GM12878 (cell line): Measurements from ENCODE around the gene ZSWIM6. TPM values are rescaled to one million over a fixed set of nuclear protein-coding genes. Genes with fewer than 3 reads are reported as not detected.

ENCODE experiments used
- ATF3 ChIP-seq: IDR thresholded peaks from 2 replicates; pipeline ENCODE4 v1.6.1; 2011; ENCODE audit warnings: low read depth, mild to moderate bottlenecking, low read length, moderate library complexity, borderline replicate concordance; ENCODE audit errors: extremely low read depth
- CHD4 ChIP-seq: fragments of 200-600 bp; sonication (generic); IDR thresholded peaks from 2 replicates; pipeline ENCODE4 v1.6.1; 2016; ENCODE audit warnings: mild to moderate bottlenecking
- CREB1 ChIP-seq: IDR thresholded peaks from 2 replicates; pipeline ENCODE4 v1.6.1; 2012; ENCODE audit warnings: low read depth, mild to moderate bottlenecking, inconsistent platforms
- FOXK2 ChIP-seq: fragments of 450-650 bp; IDR thresholded peaks from 2 replicates; pipeline ENCODE4 v1.6.1; 2017; ENCODE audit warnings: mild to moderate bottlenecking, moderate library complexity
- GABPA ChIP-seq: IDR thresholded peaks from 2 replicates; pipeline ENCODE4 v1.6.1; 2014; ENCODE audit warnings: antibody characterized with exemption, low read depth, mild to moderate bottlenecking, inconsistent platforms
- HCFC1 ChIP-seq: fragments of 150-350 bp; IDR thresholded peaks from 2 replicates; pipeline ENCODE4 v1.6.1; 2014; ENCODE audit warnings: low read length
- IKZF2 ChIP-seq, 2 experiments: fragments of 450-650 bp; IDR thresholded peaks; 2 replicates each; pipeline ENCODE4 v1.6.1; 2017; ENCODE audit warnings: mild to moderate bottlenecking in 2 of 2, moderate library complexity in 2 of 2
- JUNB ChIP-seq: IDR thresholded peaks from 2 replicates; pipeline ENCODE4 v1.6.1; 2016; ENCODE audit warnings: antibody characterized with exemption, mild to moderate bottlenecking
- LARP7 ChIP-seq: fragments of 450-650 bp; IDR thresholded peaks from 2 replicates; pipeline ENCODE4 v1.6.1; 2017; ENCODE audit warnings: mild to moderate bottlenecking
- MTA3 ChIP-seq: IDR thresholded peaks from 2 replicates; pipeline ENCODE4 v1.6.1; 2012; ENCODE audit warnings: low read length, inconsistent platforms, borderline replicate concordance
- MXI1 ChIP-seq: fragments of 150-350 bp; IDR thresholded peaks from 2 replicates; pipeline ENCODE4 v1.6.1; 2011; ENCODE audit warnings: low read depth, mild to moderate bottlenecking, inconsistent platforms, low read length, improper control_type of control experiment
- MYB ChIP-seq: fragments of 150-350 bp; IDR thresholded peaks from 2 replicates; pipeline ENCODE4 v1.6.1; 2014; ENCODE audit warnings: mild to moderate bottlenecking, low read depth, low read length, borderline replicate concordance
- NFIC ChIP-seq: IDR thresholded peaks from 2 replicates; pipeline ENCODE4 v1.6.1; 2012; ENCODE audit warnings: low read depth, mild to moderate bottlenecking, inconsistent platforms, low read length, moderate library complexity
- NFXL1 ChIP-seq: fragments of 450-650 bp; IDR thresholded peaks from 2 replicates; pipeline ENCODE4 v1.6.1; 2017; ENCODE audit warnings: antibody characterized with exemption, mild to moderate bottlenecking, borderline replicate concordance
- NFYA ChIP-seq: IDR thresholded peaks from 2 replicates; pipeline ENCODE4 v1.6.1; 2011; ENCODE audit warnings: low read depth, mild to moderate bottlenecking, low read length, improper control_type of control experiment, borderline replicate concordance
- NKRF ChIP-seq: fragments of 450-650 bp; conservative IDR thresholded peaks from 2 replicates; pipeline ENCODE4 v1.6.1; 2017; ENCODE audit warnings: mild to moderate bottlenecking, moderate library complexity
- SREBF2 ChIP-seq: IDR thresholded peaks from 2 replicates; pipeline ENCODE4 v1.6.1; 2012; ENCODE audit warnings: mild to moderate bottlenecking, low read length
- TARDBP ChIP-seq: IDR thresholded peaks from 2 replicates; pipeline ENCODE4 v1.6.1; 2016; ENCODE audit warnings: borderline replicate concordance
- TCF3 ChIP-seq: IDR thresholded peaks from 2 replicates; pipeline ENCODE4 v1.6.1; 2012; ENCODE audit warnings: low read depth, mild to moderate bottlenecking, low read length, borderline replicate concordance; ENCODE audit not compliant: insufficient read depth
- ZBTB33 ChIP-seq: fragments of 450-650 bp; IDR thresholded peaks from 2 replicates; pipeline ENCODE4 v1.6.1; 2017; ENCODE audit warnings: mild to moderate bottlenecking
- polyA plus RNA-seq, 11 experiments: library from polyadenylated mRNA; depleted of rRNA in 4 of 11; unstranded in 6 of 11; stranded (reverse) in 5 of 11; fragments of >200 nt; fragmentation: Nextera tagmentation in 4 of 11; fragmentation: Illumina TruSeq in 1 of 11; extraction: Ambion mirVana in 4 of 11; extraction: Trizol in 1 of 11; gene quantifications; 1 replicate in 1 of 11; 2 replicates in 10 of 11; pipeline versions ENCODE4 v1.2.1 to v1.2.3, GENCODE V29; 2011 to 2016; ENCODE audit warnings: inconsistent platforms in 2 of 11, missing spikeins in 2 of 11, low read depth in 1 of 11
- total RNA-seq, 4 experiments: library from RNA; depleted of rRNA in 3 of 4; stranded (reverse); fragments of >200 nt in 3 of 4; fragmentation: Illumina TruSeq in 1 of 4; extraction: Trizol in 1 of 4; gene quantifications; 2 replicates each; pipeline versions ENCODE4 v1.2.1 to v1.2.3, GENCODE V29; 2013 to 2021
- TF ChIP-seq, protein P1 (sequence below): IDR thresholded peaks from 2 replicates; pipeline ENCODE4 v1.6.1; 2012; ENCODE audit warnings: improper control_type of control experiment, low read depth, low read length; ENCODE audit not compliant: insufficient replicate concordance

ZSWIM6 gene
- total and polyA plus RNA-seq, 10 of the 15 experiments (the other 5 are each of a cell fraction or from before 2014, with no cell fraction given), result 0.53 to 6.2 (median 3.4) TPM

DNA sequence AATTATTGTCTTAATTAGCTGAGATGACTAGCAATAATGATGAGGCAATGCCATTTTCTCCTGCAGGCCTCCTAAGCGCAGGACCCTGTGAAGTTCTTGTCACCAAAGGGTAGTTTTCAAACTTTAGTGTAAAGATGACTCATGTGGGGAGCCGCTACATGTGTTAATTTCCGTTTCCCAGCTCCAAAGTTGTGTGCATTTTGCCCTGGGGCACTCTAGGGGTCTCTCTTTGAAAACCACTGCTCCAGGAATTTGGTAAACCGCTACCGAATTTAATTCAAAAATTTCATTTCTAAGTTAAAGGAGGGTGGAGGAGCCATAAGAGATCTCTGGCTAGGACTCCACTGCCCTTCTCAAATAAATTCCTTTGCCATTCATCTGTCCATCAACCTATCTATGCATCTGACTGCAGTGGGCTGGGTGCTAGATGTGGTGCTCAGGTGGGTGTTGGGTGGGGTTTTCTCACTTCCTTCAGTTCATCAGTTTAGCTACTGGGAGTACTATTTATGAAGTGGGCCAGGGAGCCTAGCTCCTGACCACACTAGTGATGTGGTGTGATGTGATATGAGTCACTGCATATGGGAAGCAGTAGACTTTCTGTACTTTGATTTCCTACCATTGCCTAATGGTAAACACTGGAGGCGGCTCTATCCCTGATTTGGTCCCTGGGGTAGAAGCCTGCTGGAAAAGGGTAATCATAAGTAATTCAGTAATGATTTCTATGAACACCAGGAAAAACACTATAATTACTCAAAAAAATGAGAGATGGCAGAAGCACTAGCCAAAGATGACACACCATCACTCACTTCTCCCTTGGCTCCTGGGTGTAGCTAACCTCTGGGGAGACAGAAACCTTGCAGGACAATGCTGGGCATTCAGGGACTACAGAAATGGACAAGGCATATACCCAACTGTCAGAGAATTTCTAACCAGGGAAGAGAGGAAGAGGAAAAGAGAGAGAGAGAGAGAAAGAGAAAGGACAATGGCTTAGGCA is 4.0 kb upstream of the ZSWIM6 start (continued):
- TF ChIP-seq MTA3 (peak; percentile 89), ATF3 (no peak), TARDBP (no peak), FOXK2 (no peak), MXI1 (no peak), LARP7 (no peak), IKZF2 (IDR thresholded peaks at IDR 0.05) (peak; percentile 93 to 94), NFIC (peak; percentile 95), CREB1 (peak; percentile 79), NFYA (no peak), JUNB (peak; percentile 86), NFXL1 (no peak), NKRF (no peak), SREBF2 (no peak), CHD4 (no peak), MYB (no peak), GABPA (peak; percentile 50; the same call in 1 of the 2 replicates), HCFC1 (no peak), TCF3 (no peak), ZBTB33 (no peak)
- TF ChIP-seq, protein P1, sequence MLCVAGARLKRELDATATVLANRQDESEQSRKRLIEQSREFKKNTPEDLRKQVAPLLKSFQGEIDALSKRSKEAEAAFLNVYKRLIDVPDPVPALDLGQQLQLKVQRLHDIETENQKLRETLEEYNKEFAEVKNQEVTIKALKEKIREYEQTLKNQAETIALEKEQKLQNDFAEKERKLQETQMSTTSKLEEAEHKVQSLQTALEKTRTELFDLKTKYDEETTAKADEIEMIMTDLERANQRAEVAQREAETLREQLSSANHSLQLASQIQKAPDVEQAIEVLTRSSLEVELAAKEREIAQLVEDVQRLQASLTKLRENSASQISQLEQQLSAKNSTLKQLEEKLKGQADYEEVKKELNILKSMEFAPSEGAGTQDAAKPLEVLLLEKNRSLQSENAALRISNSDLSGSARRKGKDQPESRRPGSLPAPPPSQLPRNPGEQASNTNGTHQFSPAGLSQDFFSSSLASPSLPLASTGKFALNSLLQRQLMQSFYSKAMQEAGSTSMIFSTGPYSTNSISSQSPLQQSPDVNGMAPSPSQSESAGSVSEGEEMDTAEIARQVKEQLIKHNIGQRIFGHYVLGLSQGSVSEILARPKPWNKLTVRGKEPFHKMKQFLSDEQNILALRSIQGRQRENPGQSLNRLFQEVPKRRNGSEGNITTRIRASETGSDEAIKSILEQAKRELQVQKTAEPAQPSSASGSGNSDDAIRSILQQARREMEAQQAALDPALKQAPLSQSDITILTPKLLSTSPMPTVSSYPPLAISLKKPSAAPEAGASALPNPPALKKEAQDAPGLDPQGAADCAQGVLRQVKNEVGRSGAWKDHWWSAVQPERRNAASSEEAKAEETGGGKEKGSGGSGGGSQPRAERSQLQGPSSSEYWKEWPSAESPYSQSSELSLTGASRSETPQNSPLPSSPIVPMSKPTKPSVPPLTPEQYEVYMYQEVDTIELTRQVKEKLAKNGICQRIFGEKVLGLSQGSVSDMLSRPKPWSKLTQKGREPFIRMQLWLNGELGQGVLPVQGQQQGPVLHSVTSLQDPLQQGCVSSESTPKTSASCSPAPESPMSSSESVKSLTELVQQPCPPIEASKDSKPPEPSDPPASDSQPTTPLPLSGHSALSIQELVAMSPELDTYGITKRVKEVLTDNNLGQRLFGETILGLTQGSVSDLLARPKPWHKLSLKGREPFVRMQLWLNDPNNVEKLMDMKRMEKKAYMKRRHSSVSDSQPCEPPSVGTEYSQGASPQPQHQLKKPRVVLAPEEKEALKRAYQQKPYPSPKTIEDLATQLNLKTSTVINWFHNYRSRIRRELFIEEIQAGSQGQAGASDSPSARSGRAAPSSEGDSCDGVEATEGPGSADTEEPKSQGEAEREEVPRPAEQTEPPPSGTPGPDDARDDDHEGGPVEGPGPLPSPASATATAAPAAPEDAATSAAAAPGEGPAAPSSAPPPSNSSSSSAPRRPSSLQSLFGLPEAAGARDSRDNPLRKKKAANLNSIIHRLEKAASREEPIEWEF, result no peak
